Tibial nerve (tissue), 4 donors: ENCODE measurements around the gene TMEM167A. TPM values are rescaled to one million over a fixed set of nuclear protein-coding genes. Genes with fewer than 3 reads are reported as not detected.

Experiments used
- DNase-seq, 2 donors: peaks; one replicate each; pipeline ENCODE4 v3.0.0-alpha.2; 2019; ENCODE audit warnings: low spot score in 2 of 2
- H3K27ac ChIP-seq, 4 donors: fragments of 200-600 bp; sonication (generic) in 3 of 4; one replicate each; pipeline ENCODE4 v1.5.1; 2017 to 2019; ENCODE audit warnings: mild to moderate bottlenecking in 1 of 4
- H3K27me3 ChIP-seq, 2 donors: fragments of 200-600 bp; sonication (generic) in 1 of 2; one replicate each; pipeline versions ENCODE4 v1.5.1 to v1.6.0; 2017 to 2019
- H3K36me3 ChIP-seq, 3 donors: fragments of 200-600 bp; sonication (generic); one replicate each; pipeline ENCODE4 v1.5.1; 2018 to 2019
- H3K4me1 ChIP-seq, 4 donors: fragments of 200-600 bp; sonication (generic) in 3 of 4; one replicate each; pipeline ENCODE4 v1.5.1; 2017 to 2019
- H3K4me3 ChIP-seq, 4 donors: fragments of 200-600 bp; sonication (generic) in 3 of 4; one replicate each; pipeline ENCODE4 v1.5.1; 2017 to 2019; ENCODE audit warnings: mild to moderate bottlenecking in 1 of 4, moderate library complexity in 1 of 4
- H3K9me3 ChIP-seq, 4 donors: fragments of 200-600 bp; sonication (generic) in 3 of 4; one replicate each; pipeline ENCODE4 v1.5.1; 2017 to 2019
- CTCF ChIP-seq, 5 experiments: fragments of 200-600 bp in 3 of 5; fragments of 450-650 bp in 2 of 5; sonication (generic) in 3 of 5; IDR thresholded peaks; one replicate each; pipeline ENCODE4 v1.5.1; 2016 to 2019; ENCODE audit warnings: antibody characterized with exemption in 5 of 5, mild to moderate bottlenecking in 3 of 5, moderate library complexity in 2 of 5
- EP300 ChIP-seq, 2 donors: sonication (generic); formaldehyde crosslinking; IDR thresholded peaks; one replicate each; pipeline ENCODE4 v1.6.1; 2017; ENCODE audit warnings: antibody characterized with exemption in 2 of 2, mild to moderate bottlenecking in 1 of 2
- POLR2A ChIP-seq, 2 donors: fragments of 450-650 bp; IDR thresholded peaks; one replicate each; pipeline ENCODE4 v1.6.1; 2017; ENCODE audit warnings: antibody characterized with exemption in 2 of 2, mild to moderate bottlenecking in 2 of 2, moderate library complexity in 2 of 2
- WGBS, 2 donors: methylation state at CpG; one replicate each; pipeline ENCODE4 v1.1.5; 2018; 5-methylcytosine and 5-hydroxymethylcytosine counted together
- total RNA-seq, 4 donors: library from RNA; depleted of rRNA; stranded (reverse); fragments of >200 nt; gene quantifications; one replicate each; pipeline ENCODE4 v1.1.0, GENCODE V29; 2016

The TMEM167A gene
- total RNA-seq, 4 donors from 2014 or later = 27.8 to 44.6 (median 35.4) TPM

GRCh38 chr5:83029912-83030311 is 47.3 kb downstream of the TMEM167A start:
- no peaks in the 10 kb centered on the region for H3K36me3 ChIP-seq
- DNase-seq = no peak
- no peaks in the 10 kb centered on the region for H3K9me3 ChIP-seq
- no peak overlapping the region for H3K4me3 ChIP-seq
- no peaks in the 10 kb centered on the region for H3K27me3 ChIP-seq
- no peak overlapping the region for H3K27ac ChIP-seq
- 86 to 87% methylated on average over 2 of the region's 2 CpGs for WGBS, 2 donors
- TF ChIP-seq POLR2A (IDR thresholded peaks at IDR 0.05) (no peak), CTCF (IDR thresholded peaks at IDR 0.05) (no peak), EP300 (IDR thresholded peaks at IDR 0.05) (no peak)
- H3K4me1 ChIP-seq = peaks cover 0 to 14% (median 0%) of the 10 kb centered on the region in 4 donors

GRCh38 chr5:83026930-83027687 is 50.1 kb downstream of the TMEM167A start:
- TF ChIP-seq EP300 (IDR thresholded peaks at IDR 0.05) (no peak), CTCF (IDR thresholded peaks at IDR 0.05) (no peak), POLR2A (IDR thresholded peaks at IDR 0.05) (no peak)
- Histone ChIP-seq H3K9me3 (no peaks in the 10 kb centered on the region), H3K27me3 (no peaks in the 10 kb centered on the region), H3K27ac (no peak overlapping the region), H3K4me3 (no peak overlapping the region), H3K36me3 (no peaks in the 10 kb centered on the region), H3K4me1 (peaks cover 0 to 14% (median 0%) of the 10 kb centered on the region in 4 donors)
- 42 to 43% methylated on average over 4 of the region's 4 CpGs for WGBS, 2 donors
- no peak for DNase-seq

GRCh38 chr5:83026516-83026915 is 50.7 kb downstream of the TMEM167A start:
- TF ChIP-seq EP300 (IDR thresholded peaks at IDR 0.05) = no peak
- TF ChIP-seq POLR2A (IDR thresholded peaks at IDR 0.05) = no peak
- TF ChIP-seq CTCF (IDR thresholded peaks at IDR 0.05) = no peak
- Histone ChIP-seq H3K27me3 (no peaks in the 10 kb centered on the region), H3K4me1 (peaks cover 0 to 14% (median 0%) of the 10 kb centered on the region in 4 donors), H3K9me3 (no peaks in the 10 kb centered on the region), H3K27ac (no peak overlapping the region), H3K4me3 (no peak overlapping the region), H3K36me3 (no peaks in the 10 kb centered on the region)
- 56 to 61% methylated on average over 2 of the region's 2 CpGs for WGBS, 2 donors
- DNase-seq = no peak

GRCh38 chr5:83025690-83026478 is 51.3 kb downstream of the TMEM167A start:
- no peak overlapping the region for H3K4me3 ChIP-seq
- H3K9me3 ChIP-seq = no peaks in the 10 kb centered on the region
- TF ChIP-seq POLR2A (IDR thresholded peaks at IDR 0.05) (no peak), CTCF (IDR thresholded peaks at IDR 0.05) (no peak), EP300 (IDR thresholded peaks at IDR 0.05) (no peak)
- WGBS, 2 donors = 90% methylated on average over 8 of the region's 8 CpGs
- H3K27ac ChIP-seq = no peak overlapping the region
- DNase-seq = no peak
- H3K4me1 ChIP-seq = peaks cover 0 to 8% (median 0%) of the 10 kb centered on the region in 4 donors
- no peaks in the 10 kb centered on the region for H3K27me3 ChIP-seq
- H3K36me3 ChIP-seq = no peaks in the 10 kb centered on the region

- no peaks in the 10 kb centered on the region for H3K9me3 ChIP-seq
- no peak for TF ChIP-seq EP300 (IDR thresholded peaks at IDR 0.05)
- TF ChIP-seq CTCF (IDR thresholded peaks at IDR 0.05) = no peak
- TF ChIP-seq POLR2A (IDR thresholded peaks at IDR 0.05) = no peak
- H3K4me1 ChIP-seq = peaks cover 0 to 5% (median 0%) of the 10 kb centered on the region in 4 donors
- no peaks in the 10 kb centered on the region for H3K27me3 ChIP-seq
- H3K4me3 ChIP-seq = no peak overlapping the region
- DNase-seq = no peak
- WGBS, 2 donors = 90 to 97% methylated on average over 4 of the region's 4 CpGs
- no peak overlapping the region for H3K27ac ChIP-seq
- no peaks in the 10 kb centered on the region for H3K36me3 ChIP-seq
Measured at GRCh38 chr5:83022334-83022733, 54.9 kb downstream of the TMEM167A start.
